ENCODE data around the gene KIF5C. TPM values are rescaled to one million over a fixed set of nuclear protein-coding genes. Genes with fewer than 3 reads are reported as not detected.

KIF5C gene
- total and polyA plus RNA-seq, 7 experiments from 2014 or later, result 0.58 to 14.3 (median 5.1) TPM

DNA sequence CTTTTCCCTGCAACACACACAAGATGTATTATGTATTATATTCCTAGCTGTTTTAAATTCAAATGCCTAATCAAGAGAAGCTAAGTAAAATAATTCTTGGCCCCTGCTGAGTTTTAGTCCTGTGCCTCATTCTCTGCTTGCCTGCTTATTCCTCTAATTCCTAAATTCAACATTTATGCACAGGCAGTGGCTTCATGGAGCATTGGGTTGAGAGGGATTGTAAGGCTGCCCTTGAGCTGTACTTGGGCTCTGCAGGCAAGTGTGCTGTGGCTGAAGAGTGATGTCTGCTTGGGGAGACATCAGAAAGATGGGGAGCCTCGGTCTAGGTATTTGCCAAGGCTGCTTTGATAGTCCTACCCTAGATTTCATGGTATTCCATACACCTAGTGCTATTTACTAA is 27.8 kb downstream of the KIF5C start:
- no peaks in the 10 kb centered on the region for H3K4me1 ChIP-seq (ENCODE audit: control insufficient read depth in 2 of 2, insufficient read depth in 2 of 2, low read length in 2 of 2)
- CTCF ChIA-PET, result interaction anchor here (0.6 kb wide), 1 partner anchor 873 kb away, joined by 3 read pairs; no protein-coding TSS in a partner anchor

DNA sequence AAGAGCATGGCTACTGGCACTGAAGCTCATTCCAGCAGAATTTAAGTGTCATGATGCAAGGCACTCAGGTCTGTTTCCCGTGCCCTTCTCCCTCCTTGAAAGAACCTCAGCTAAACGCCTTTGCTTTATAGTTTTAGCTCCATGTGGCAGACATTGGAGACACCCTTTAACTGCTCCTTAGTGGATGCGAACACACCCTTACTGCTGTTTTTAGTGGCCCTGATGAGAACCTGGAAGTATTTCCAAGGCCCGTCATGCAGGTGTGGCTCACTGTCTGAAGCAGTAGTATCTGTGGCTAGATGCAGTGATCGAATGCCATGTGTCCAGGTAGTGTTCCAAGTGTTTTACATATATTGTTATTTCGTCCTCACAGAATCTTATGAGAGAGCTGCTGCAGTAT is 28.3 kb downstream of the KIF5C start:
- POLR2A ChIA-PET, result interaction anchor here (0.5 kb wide), 1 partner anchor 694 kb away, joined by 3 read pairs; no protein-coding TSS in a partner anchor

More for the DNA sequence above, 27.8 kb downstream of the KIF5C start:
- Mint-ChIP-seq H3K36me3 (peaks cover 0 to 18% (median 9%) of the 10 kb centered on the region in 5 donors), H3K27ac (no peak overlapping the region), H3K27me3 (peaks cover 0 to 13% (median 3%) of the 10 kb centered on the region in 5 donors), H3K4me3 (no peak overlapping the region), H3K9me3 (peaks cover 0 to 6% (median 1%) of the 10 kb centered on the region in 11 donors), H3K4me1 (no peaks in the 10 kb centered on the region)
- Histone ChIP-seq H3K27ac (ENCODE audit: low read depth, low read length) (no peak overlapping the region), H3K27me3 (ENCODE audit: control insufficient read depth in 2 of 2, insufficient read depth in 2 of 2, low read length in 2 of 2) (no peaks in the 10 kb centered on the region), H3K9me3 (ENCODE audit: control insufficient read depth in 2 of 3, low read length in 3 of 3) (no peaks in the 10 kb centered on the region), H3K4me3 (ENCODE audit: low read length) (no peak overlapping the region), H3K36me3 (ENCODE audit: control insufficient read depth in 2 of 3, insufficient read depth in 3 of 3, low read length in 3 of 3) (no peaks in the 10 kb centered on the region)
- ATAC-seq (no peak), DNase-seq (no peak)
- intact Hi-C loops (cut with micrococcal nuclease), result no loop called here
- POLR2A ChIA-PET, result no interaction called here

GRCh38 chr2:148903979-148904378 is 29.0 kb downstream of the KIF5C start:
- H3K36me3 Mint-ChIP-seq, result peaks cover 0 to 18% (median 9%) of the 10 kb centered on the region in 5 donors
- no peaks in the 10 kb centered on the region for H3K36me3 ChIP-seq (ENCODE audit: control insufficient read depth in 2 of 3, insufficient read depth in 3 of 3, low read length in 3 of 3)
- H3K4me1 Mint-ChIP-seq, result no peaks in the 10 kb centered on the region
- ATAC-seq (no peak), DNase-seq (no peak)
- H3K9me3 ChIP-seq (ENCODE audit: control insufficient read depth in 2 of 3, low read length in 3 of 3), result no peaks in the 10 kb centered on the region
- H3K27me3 Mint-ChIP-seq, result peaks cover 0 to 8% (median 3%) of the 10 kb centered on the region in 5 donors
- intact Hi-C loops (cut with micrococcal nuclease), result no loop called here
- peaks cover 0 to 6% (median 1%) of the 10 kb centered on the region in 11 donors for H3K9me3 Mint-ChIP-seq
- H3K27me3 ChIP-seq (ENCODE audit: control insufficient read depth in 2 of 2, insufficient read depth in 2 of 2, low read length in 2 of 2), result no peaks in the 10 kb centered on the region
- H3K4me3 ChIP-seq (ENCODE audit: low read length), result no peak overlapping the region
- H3K4me3 Mint-ChIP-seq, result no peak overlapping the region
- ChIA-PET POLR2A (no interaction called here), CTCF (no interaction called here)
- H3K27ac ChIP-seq (ENCODE audit: low read depth, low read length), result no peak overlapping the region
- H3K27ac Mint-ChIP-seq, result no peak overlapping the region
- H3K4me1 ChIP-seq (ENCODE audit: control insufficient read depth in 2 of 2, insufficient read depth in 2 of 2, low read length in 2 of 2), result no peaks in the 10 kb centered on the region

More for the DNA sequence above, 28.3 kb downstream of the KIF5C start:
- Histone ChIP-seq H3K36me3 (ENCODE audit: control insufficient read depth in 2 of 3, insufficient read depth in 3 of 3, low read length in 3 of 3) (no peaks in the 10 kb centered on the region), H3K9me3 (ENCODE audit: control insufficient read depth in 2 of 3, low read length in 3 of 3) (no peaks in the 10 kb centered on the region), H3K4me1 (ENCODE audit: control insufficient read depth in 2 of 2, insufficient read depth in 2 of 2, low read length in 2 of 2) (no peaks in the 10 kb centered on the region), H3K27ac (ENCODE audit: low read depth, low read length) (no peak overlapping the region), H3K27me3 (ENCODE audit: control insufficient read depth in 2 of 2, insufficient read depth in 2 of 2, low read length in 2 of 2) (no peaks in the 10 kb centered on the region), H3K4me3 (ENCODE audit: low read length) (no peak overlapping the region)
- DNase-seq, result no peak
- H3K9me3 Mint-ChIP-seq, result peaks cover 0 to 6% (median 1%) of the 10 kb centered on the region in 11 donors
- CTCF ChIA-PET, result no interaction called here
- peaks cover 0 to 18% (median 9%) of the 10 kb centered on the region in 5 donors for H3K36me3 Mint-ChIP-seq
- ATAC-seq, result no peak
- intact Hi-C loops (cut with micrococcal nuclease), result no loop called here
- no peak overlapping the region for H3K27ac Mint-ChIP-seq
- H3K4me1 Mint-ChIP-seq, result no peaks in the 10 kb centered on the region
- H3K27me3 Mint-ChIP-seq, result peaks cover 0 to 11% (median 3%) of the 10 kb centered on the region in 5 donors
- no peak overlapping the region for H3K4me3 Mint-ChIP-seq

- Mint-ChIP-seq H3K4me1 (peaks cover 0 to 7% (median 0%) of the 10 kb centered on the region in 7 donors), H3K27me3 (peaks cover 0 to 3% (median 0%) of the 10 kb centered on the region in 5 donors), H3K27ac (no peak overlapping the region), H3K4me3 (no peak overlapping the region), H3K36me3 (peaks cover 0 to 22% (median 8%) of the 10 kb centered on the region in 5 donors), H3K9me3 (peaks cover 0 to 6% (median 1%) of the 10 kb centered on the region in 11 donors)
- Histone ChIP-seq H3K9me3 (ENCODE audit: control insufficient read depth in 2 of 3, low read length in 3 of 3) (no peaks in the 10 kb centered on the region), H3K27ac (ENCODE audit: low read depth, low read length) (no peak overlapping the region), H3K36me3 (ENCODE audit: control insufficient read depth in 2 of 3, insufficient read depth in 3 of 3, low read length in 3 of 3) (no peaks in the 10 kb centered on the region), H3K4me1 (ENCODE audit: control insufficient read depth in 2 of 2, insufficient read depth in 2 of 2, low read length in 2 of 2) (no peaks in the 10 kb centered on the region), H3K27me3 (ENCODE audit: control insufficient read depth in 2 of 2, insufficient read depth in 2 of 2, low read length in 2 of 2) (no peaks in the 10 kb centered on the region), H3K4me3 (ENCODE audit: low read length) (no peak overlapping the region)
- POLR2A ChIA-PET, result no interaction called here
- no peak for DNase-seq
- ATAC-seq, result no peak
- intact Hi-C loops (cut with micrococcal nuclease), result no loop called here
- CTCF ChIA-PET, result interaction anchor here (0.6 kb wide), 1 partner anchor 55 kb away, joined by 5 read pairs; no protein-coding TSS in a partner anchor
These were observed 31.1 kb downstream of the KIF5C start for GRCh38 chr2:148906124-148906523.

- POLR2A ChIA-PET, result no interaction called here
- Histone ChIP-seq H3K27me3 (ENCODE audit: control insufficient read depth in 2 of 2, insufficient read depth in 2 of 2, low read length in 2 of 2) (no peaks in the 10 kb centered on the region), H3K36me3 (ENCODE audit: control insufficient read depth in 2 of 3, insufficient read depth in 3 of 3, low read length in 3 of 3) (no peaks in the 10 kb centered on the region), H3K9me3 (ENCODE audit: control insufficient read depth in 2 of 3, low read length in 3 of 3) (no peaks in the 10 kb centered on the region), H3K4me3 (ENCODE audit: low read length) (no peak overlapping the region), H3K27ac (ENCODE audit: low read depth, low read length) (no peak overlapping the region), H3K4me1 (ENCODE audit: control insufficient read depth in 2 of 2, insufficient read depth in 2 of 2, low read length in 2 of 2) (no peaks in the 10 kb centered on the region)
- Mint-ChIP-seq H3K9me3 (peaks cover 0 to 6% (median 1%) of the 10 kb centered on the region in 11 donors), H3K27ac (no peak overlapping the region), H3K4me1 (peaks cover 0 to 10% (median 2%) of the 10 kb centered on the region in 7 donors), H3K4me3 (no peak overlapping the region), H3K36me3 (peaks cover 0 to 25% (median 8%) of the 10 kb centered on the region in 5 donors), H3K27me3 (peaks cover 0 to 3% (median 0%) of the 10 kb centered on the region in 5 donors)
- CTCF ChIA-PET, result no interaction called here
- no peak for ATAC-seq
- DNase-seq, result no peak
- intact Hi-C loops (cut with micrococcal nuclease), result no loop called here
These were observed 32.2 kb downstream of the KIF5C start for GRCh38 chr2:148907085-148907785.

GRCh38 chr2:148909114-148909513 is 34.1 kb downstream of the KIF5C start:
- Mint-ChIP-seq H3K27ac (no peak overlapping the region), H3K27me3 (peaks cover 0 to 3% (median 0%) of the 10 kb centered on the region in 5 donors), H3K4me1 (peaks cover 0 to 10% (median 2%) of the 10 kb centered on the region in 7 donors), H3K9me3 (peaks cover 0 to 6% (median 1%) of the 10 kb centered on the region in 11 donors), H3K4me3 (no peak overlapping the region), H3K36me3 (peaks cover 0 to 25% (median 8%) of the 10 kb centered on the region in 5 donors)
- Histone ChIP-seq H3K27ac (ENCODE audit: low read depth, low read length) (no peak overlapping the region), H3K4me1 (ENCODE audit: control insufficient read depth in 2 of 2, insufficient read depth in 2 of 2, low read length in 2 of 2) (no peaks in the 10 kb centered on the region), H3K27me3 (ENCODE audit: control insufficient read depth in 2 of 2, insufficient read depth in 2 of 2, low read length in 2 of 2) (no peaks in the 10 kb centered on the region), H3K9me3 (ENCODE audit: control insufficient read depth in 2 of 3, low read length in 3 of 3) (no peaks in the 10 kb centered on the region), H3K36me3 (ENCODE audit: control insufficient read depth in 2 of 3, insufficient read depth in 3 of 3, low read length in 3 of 3) (no peaks in the 10 kb centered on the region), H3K4me3 (ENCODE audit: low read length) (no peak overlapping the region)
- ChIA-PET POLR2A (no interaction called here), CTCF (no interaction called here)
- DNase-seq, result no peak
- intact Hi-C loops (cut with micrococcal nuclease), result no loop called here
- no peak for ATAC-seq
